Measurements from ENCODE around the gene PARD6A. TPM values are rescaled to one million over a fixed set of nuclear protein-coding genes. Genes with fewer than 3 reads are reported as not detected.

PARD6A gene
- total RNA-seq, 2 donors from 2014 or later, result 2.6 to 3.7 TPM

GRCh38 chr16:67704110-67704509 lies 43.4 kb downstream of the PARD6A start:
- H3K27ac Mint-ChIP-seq, result no peak overlapping the region

DNA sequence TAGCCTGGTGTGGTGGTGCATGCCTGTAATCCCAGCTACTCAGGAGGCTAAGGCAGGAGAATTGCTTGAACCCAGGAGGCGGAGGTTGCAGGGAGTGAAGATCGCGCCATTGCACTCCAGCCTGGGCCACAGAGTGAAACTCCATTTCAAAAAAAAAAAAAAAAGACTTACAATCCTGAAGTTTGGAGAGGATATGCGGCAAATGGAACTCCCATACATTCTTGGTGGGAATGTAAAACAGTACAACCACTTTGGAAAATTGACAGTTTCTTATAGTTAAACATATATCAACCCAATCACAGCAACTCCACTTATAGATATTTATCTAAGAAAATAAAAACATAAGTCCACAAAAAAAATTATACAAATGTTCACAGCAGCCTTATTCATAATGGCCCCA lies 46.5 kb downstream of the PARD6A start:
- H3K4me3 ChIP-seq (ENCODE audit: low read length), result no peak overlapping the region
- TF ChIP-seq CTCF (conservative IDR thresholded peaks at IDR 0.05), result no peak
- no peak overlapping the region for H3K9ac ChIP-seq (ENCODE audit: extremely low read depth, low read length, poor library complexity, severe bottlenecking)
- H3K36me3 ChIP-seq (ENCODE audit: control insufficient read depth, insufficient read depth, low read length), result no peaks in the 10 kb centered on the region
- H3K27me3 ChIP-seq (ENCODE audit: control insufficient read depth, insufficient read depth, low read length, poor library complexity, severe bottlenecking), result no peaks in the 10 kb centered on the region
- no peaks in the 10 kb centered on the region for H3K9me3 Mint-ChIP-seq
- H3K27ac ChIP-seq (ENCODE audit: low read depth, low read length), result no peak overlapping the region
- H3K4me1 ChIP-seq (ENCODE audit: control insufficient read depth, insufficient read depth, low read length), result no peaks in the 10 kb centered on the region
- H3K4me1 Mint-ChIP-seq, result peaks cover 13% of the 10 kb centered on the region
- H3K27ac Mint-ChIP-seq, result no peak overlapping the region
- no peaks in the 10 kb centered on the region for H3K9me3 ChIP-seq (ENCODE audit: control insufficient read depth, low read length)
- H3K27me3 Mint-ChIP-seq (ENCODE audit: insufficient read depth), result no peaks in the 10 kb centered on the region
- DNase-seq, result no peak
- WGBS, 2 experiments (ENCODE audit: insufficient coverage in 1 of 2, insufficient read length in 1 of 2), result 90 to 97% methylated on average over 2 to 4 of the region's 4 CpGs
- H3K4me3 Mint-ChIP-seq, result no peak overlapping the region
- H3K36me3 Mint-ChIP-seq (ENCODE audit: low read depth), result no peaks in the 10 kb centered on the region

More at GRCh38 chr16:67704110-67704509, 43.4 kb downstream of the PARD6A start:
- no peaks in the 10 kb centered on the region for H3K36me3 ChIP-seq (ENCODE audit: control insufficient read depth, insufficient read depth, low read length)
- Mint-ChIP-seq H3K4me1 (no peaks in the 10 kb centered on the region), H3K27me3 (ENCODE audit: insufficient read depth) (no peaks in the 10 kb centered on the region), H3K9me3 (peaks cover 2% of the 10 kb centered on the region), H3K4me3 (no peak overlapping the region), H3K36me3 (ENCODE audit: low read depth) (no peaks in the 10 kb centered on the region)
- DNase-seq, result no peak
- H3K9ac ChIP-seq (ENCODE audit: extremely low read depth, low read length, poor library complexity, severe bottlenecking), result no peak overlapping the region
- H3K4me1 ChIP-seq (ENCODE audit: control insufficient read depth, insufficient read depth, low read length), result no peaks in the 10 kb centered on the region
- TF ChIP-seq CTCF (conservative IDR thresholded peaks at IDR 0.05), result no peak
- WGBS, 2 experiments (ENCODE audit: insufficient coverage in 1 of 2, insufficient read length in 1 of 2), result 96 to 98% methylated on average over 3 to 4 of the region's 5 CpGs
- H3K27ac ChIP-seq (ENCODE audit: low read depth, low read length), result no peak overlapping the region
- no peak overlapping the region for H3K4me3 ChIP-seq (ENCODE audit: low read length)
- H3K27me3 ChIP-seq (ENCODE audit: control insufficient read depth, insufficient read depth, low read length, poor library complexity, severe bottlenecking), result no peaks in the 10 kb centered on the region
- peaks cover 8% of the 10 kb centered on the region for H3K9me3 ChIP-seq (ENCODE audit: control insufficient read depth, low read length)

GRCh38 chr16:67707790-67708189 lies 47.0 kb downstream of the PARD6A start:
- DNase-seq, result no peak
- Histone ChIP-seq H3K27ac (ENCODE audit: low read depth, low read length) (no peak overlapping the region), H3K4me3 (ENCODE audit: low read length) (no peak overlapping the region), H3K9me3 (ENCODE audit: control insufficient read depth, low read length) (no peaks in the 10 kb centered on the region), H3K36me3 (ENCODE audit: control insufficient read depth, insufficient read depth, low read length) (no peaks in the 10 kb centered on the region), H3K27me3 (ENCODE audit: control insufficient read depth, insufficient read depth, low read length, poor library complexity, severe bottlenecking) (no peaks in the 10 kb centered on the region), H3K9ac (ENCODE audit: extremely low read depth, low read length, poor library complexity, severe bottlenecking) (no peak overlapping the region), H3K4me1 (ENCODE audit: control insufficient read depth, insufficient read depth, low read length) (no peaks in the 10 kb centered on the region)
- no peak for TF ChIP-seq CTCF (conservative IDR thresholded peaks at IDR 0.05)
- no peaks in the 10 kb centered on the region for H3K9me3 Mint-ChIP-seq
- H3K4me3 Mint-ChIP-seq, result no peak overlapping the region
- H3K4me1 Mint-ChIP-seq, result peaks cover 13% of the 10 kb centered on the region
- H3K27ac Mint-ChIP-seq, result no peak overlapping the region
- WGBS, 2 experiments (ENCODE audit: insufficient coverage in 1 of 2, insufficient read length in 1 of 2), result 99 to 100% methylated on average over 4 to 5 of the region's 5 CpGs
- no peaks in the 10 kb centered on the region for H3K27me3 Mint-ChIP-seq (ENCODE audit: insufficient read depth)
- H3K36me3 Mint-ChIP-seq (ENCODE audit: low read depth), result no peaks in the 10 kb centered on the region

Measured in endodermal cell (in vitro differentiated cells).